Mesodermal cell (in vitro differentiated cells): ENCODE measurements around the gene CHD6.

Source experiments
- H3K27ac ChIP-seq: 2 replicates; pipeline ENCODE4 v1.7.0; 2013; ENCODE audit warnings: mild to moderate bottlenecking, low read depth, low read length, moderate library complexity; ENCODE audit not compliant: severe bottlenecking
- H3K36me3 ChIP-seq: 2 replicates; pipeline ENCODE4 v1.7.1; 2013; ENCODE audit warnings: mild to moderate bottlenecking, low read length, moderate library complexity; ENCODE audit not compliant: control insufficient read depth, insufficient read depth
- H3K4me1 ChIP-seq: one replicate; pipeline ENCODE4 v1.7.1; 2013; ENCODE audit warnings: mild to moderate bottlenecking, low read length; ENCODE audit not compliant: insufficient read depth, control insufficient read depth, poor library complexity, severe bottlenecking
- H3K4me3 ChIP-seq: 2 replicates; pipeline ENCODE4 v1.7.0; 2013; ENCODE audit warnings: low read length, control low read depth, mild to moderate bottlenecking; ENCODE audit not compliant: insufficient read depth, poor library complexity, severe bottlenecking; ENCODE audit errors: extremely low read depth
- H3K9me3 ChIP-seq: 2 replicates; pipeline ENCODE4 v1.7.1; 2013; ENCODE audit warnings: mild to moderate bottlenecking, low read length, moderate library complexity; ENCODE audit not compliant: control insufficient read depth
- WGBS, 2 experiments: methylation state at CpG; one replicate each; pipeline ENCODE4 v1.1.5; 2013; ENCODE audit warnings: missing lambda C conversion rate in 2 of 2; ENCODE audit not compliant: insufficient coverage in 2 of 2; 5-methylcytosine and 5-hydroxymethylcytosine counted together

Gene CHD6

DNA sequence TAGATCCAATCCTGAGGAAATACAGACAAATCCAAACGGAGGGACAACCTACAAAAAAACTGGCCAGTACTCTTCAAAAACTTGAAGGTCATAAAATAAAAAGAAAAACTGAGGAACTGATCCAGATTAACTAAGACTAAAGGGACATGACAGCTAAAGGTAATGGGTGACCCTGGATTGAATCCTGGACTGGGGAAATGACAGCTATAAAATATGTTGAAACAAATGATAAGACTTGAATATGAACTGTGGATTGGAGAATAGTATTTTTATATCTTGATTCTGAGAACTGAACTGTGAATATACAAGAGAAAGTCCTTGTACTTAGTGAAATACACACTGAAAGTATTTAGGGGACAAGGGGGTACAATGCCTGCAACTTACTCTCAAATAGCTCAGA lies 154.6 kb downstream of the CHD6 start:
- H3K4me3 ChIP-seq: no peak overlapping the region
- no peak overlapping the region for H3K27ac ChIP-seq
- H3K9me3 ChIP-seq: peaks cover 18% of the 10 kb centered on the region
- peaks cover 82% of the 10 kb centered on the region for H3K36me3 ChIP-seq
- WGBS, 2 experiments: no CpG with 5 or more reads among the region's 1 CpG
- no peaks in the 10 kb centered on the region for H3K4me1 ChIP-seq

DNA sequence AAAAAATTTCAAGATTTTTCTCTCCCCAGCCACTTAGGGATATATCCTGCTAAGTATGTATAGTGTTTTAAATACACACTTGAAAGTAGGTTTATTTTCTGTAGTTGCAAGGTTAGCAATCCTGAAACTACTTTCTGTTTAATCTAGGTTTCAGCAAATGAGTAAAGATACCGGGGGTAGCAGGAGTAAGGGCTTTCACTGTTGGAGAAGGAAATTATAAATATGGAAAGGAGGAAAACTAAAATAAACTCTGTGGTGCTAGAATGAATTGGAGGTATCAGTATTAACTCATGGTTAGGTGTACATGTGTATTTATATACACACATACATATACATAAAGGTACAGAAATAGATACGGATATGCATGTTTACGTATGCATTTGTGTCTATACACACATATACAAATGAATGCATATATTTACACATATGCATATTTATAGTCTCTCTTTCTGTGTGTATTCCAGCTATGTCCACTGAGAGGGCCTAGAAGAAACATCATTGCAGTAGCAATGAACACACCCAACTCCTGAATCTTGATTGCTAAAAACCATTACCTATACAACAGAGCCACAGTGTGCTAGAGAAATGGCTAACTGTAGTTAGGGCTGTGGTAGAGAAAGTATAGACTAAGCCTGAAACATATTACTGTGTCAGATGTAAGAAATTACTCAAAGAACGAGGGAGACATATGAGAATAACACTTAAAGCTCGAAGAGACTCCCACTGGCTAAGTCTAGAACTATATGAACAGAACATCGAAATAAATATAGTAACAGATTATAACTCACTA lies 155.6 kb downstream of the CHD6 start:
- no peak overlapping the region for H3K27ac ChIP-seq
- WGBS, 2 experiments: no CpG with 5 or more reads among the region's 6 CpGs

DNA sequence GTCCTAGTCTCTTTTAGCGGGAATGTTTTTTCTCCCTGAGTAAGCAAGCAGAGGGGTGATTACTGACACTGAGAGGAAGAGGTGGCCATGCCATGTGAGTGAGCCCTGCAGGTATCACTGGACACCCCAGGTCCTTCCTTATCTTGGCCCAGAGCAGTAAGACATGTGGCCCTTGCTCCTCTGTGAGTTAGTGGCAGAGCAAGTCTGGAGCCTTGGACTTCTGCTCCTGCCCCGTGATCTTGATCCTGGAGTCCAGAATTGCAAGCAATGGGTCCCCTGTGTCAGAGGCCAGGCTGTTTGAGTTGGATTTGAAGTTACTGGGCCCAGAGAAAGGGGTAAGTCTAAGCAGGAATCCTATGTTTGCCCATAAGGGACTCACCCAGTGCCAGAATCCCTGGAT lies 159.4 kb downstream of the CHD6 start:
- H3K4me3 ChIP-seq: no peak overlapping the region
- peaks cover 18% of the 10 kb centered on the region for H3K9me3 ChIP-seq
- 80 to 100% methylated on average over 1 of the region's 2 CpGs for WGBS, 2 experiments
- peaks cover 80% of the 10 kb centered on the region for H3K36me3 ChIP-seq
- no peak overlapping the region for H3K27ac ChIP-seq
- H3K4me1 ChIP-seq: no peaks in the 10 kb centered on the region

More for the DNA sequence above, 155.6 kb downstream of the CHD6 start:
- H3K4me3 ChIP-seq: no peak overlapping the region
- peaks cover 78% of the 10 kb centered on the region for H3K36me3 ChIP-seq
- no peaks in the 10 kb centered on the region for H3K4me1 ChIP-seq
- peaks cover 18% of the 10 kb centered on the region for H3K9me3 ChIP-seq

- peaks cover 18% of the 10 kb centered on the region for H3K9me3 ChIP-seq
- 99 to 100% methylated on average over 13 to 16 of the region's 17 CpGs for WGBS, 2 experiments
- H3K4me3 ChIP-seq: no peak overlapping the region
- no peak overlapping the region for H3K27ac ChIP-seq
- H3K4me1 ChIP-seq: no peaks in the 10 kb centered on the region
- H3K36me3 ChIP-seq: peaks cover 81% of the 10 kb centered on the region
Observed at GRCh38 chr20:41457173-41457857, 160.9 kb downstream of the CHD6 start.

DNA sequence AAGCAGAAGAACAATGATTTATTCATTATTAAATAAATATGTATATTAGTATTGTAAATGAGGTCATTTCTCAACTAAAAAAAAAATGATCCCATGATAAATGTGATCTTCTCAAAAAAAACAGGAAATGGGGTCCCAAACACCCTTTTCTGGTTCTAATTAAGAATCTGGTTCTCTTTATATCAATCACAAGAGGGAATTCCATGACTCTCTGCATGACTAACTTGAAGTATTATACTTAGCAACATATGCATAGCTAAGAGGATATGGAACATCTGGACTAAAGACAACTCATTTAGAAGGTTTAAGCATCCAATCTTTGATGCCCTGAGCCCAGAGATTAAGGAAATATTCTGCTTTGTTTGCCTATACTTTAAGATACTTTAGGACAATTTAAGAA lies 161.8 kb downstream of the CHD6 start:
- Histone ChIP-seq H3K27ac (no peak overlapping the region), H3K4me1 (no peaks in the 10 kb centered on the region), H3K4me3 (no peak overlapping the region), H3K36me3 (peaks cover 83% of the 10 kb centered on the region), H3K9me3 (peaks cover 11% of the 10 kb centered on the region)

- H3K4me3 ChIP-seq: no peak overlapping the region
- H3K27ac ChIP-seq: no peak overlapping the region
- H3K4me1 ChIP-seq: no peaks in the 10 kb centered on the region
- peaks cover 86% of the 10 kb centered on the region for H3K36me3 ChIP-seq
- H3K9me3 ChIP-seq: no peaks in the 10 kb centered on the region
Observed at GRCh38 chr20:41454250-41454649, 163.9 kb downstream of the CHD6 start.

GRCh38 chr20:41453010-41453950 lies 164.9 kb downstream of the CHD6 start:
- Histone ChIP-seq H3K4me1 (no peaks in the 10 kb centered on the region), H3K4me3 (no peak overlapping the region), H3K9me3 (no peaks in the 10 kb centered on the region), H3K36me3 (peaks cover 84% of the 10 kb centered on the region), H3K27ac (no peak overlapping the region)
- 88 to 89% methylated on average over 10 to 11 of the region's 12 CpGs for WGBS, 2 experiments

DNA sequence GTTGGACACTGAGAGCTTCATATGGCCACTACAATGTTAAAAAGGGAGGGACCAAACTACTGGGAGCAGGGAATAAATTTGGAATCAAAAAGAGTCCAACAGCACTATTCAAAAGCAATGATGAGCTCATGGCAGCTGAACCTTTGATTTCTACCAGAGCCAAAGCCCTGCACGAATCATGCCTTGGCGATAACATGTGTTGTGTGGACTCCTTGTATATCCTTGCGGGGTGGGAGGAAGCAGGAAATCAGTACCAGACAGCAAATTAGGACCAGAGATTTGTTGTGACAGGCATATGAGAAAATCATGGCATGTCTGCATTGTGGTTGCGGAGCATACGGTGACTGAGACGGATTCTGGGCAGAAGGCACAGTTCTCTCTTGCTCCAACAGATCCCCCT lies 166.0 kb downstream of the CHD6 start:
- no peaks in the 10 kb centered on the region for H3K9me3 ChIP-seq
- 99 to 100% methylated on average over 5 to 6 of the region's 6 CpGs for WGBS, 2 experiments
- no peak overlapping the region for H3K4me3 ChIP-seq
- H3K36me3 ChIP-seq: peaks cover 87% of the 10 kb centered on the region
- no peaks in the 10 kb centered on the region for H3K4me1 ChIP-seq
- no peak overlapping the region for H3K27ac ChIP-seq

DNA sequence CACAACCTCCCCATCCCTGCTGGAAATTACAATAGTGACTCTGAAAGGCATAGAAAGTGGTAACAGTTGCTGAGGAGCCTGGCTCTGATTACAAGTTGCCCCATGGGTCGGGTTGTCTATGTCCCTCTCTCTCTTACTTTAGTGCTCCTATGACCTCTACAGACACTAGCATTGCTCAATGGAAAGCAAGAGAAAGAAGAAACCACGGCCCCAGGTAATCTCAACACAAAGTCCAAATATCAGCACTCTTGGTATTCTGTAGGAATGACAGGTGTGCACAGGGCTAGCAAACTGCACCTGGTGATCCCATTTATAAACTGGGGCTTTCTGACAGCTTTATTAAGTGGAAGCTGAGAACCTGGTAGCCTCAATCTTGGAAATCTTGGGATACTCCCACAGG lies 171.2 kb downstream of the CHD6 start:
- 100% methylated on average over 1 of the region's 2 CpGs; no CpG with 5 or more reads in 1 of the 2 experiments for WGBS, 2 experiments
- Histone ChIP-seq H3K4me3 (no peak overlapping the region), H3K36me3 (peaks cover 90% of the 10 kb centered on the region), H3K9me3 (no peaks in the 10 kb centered on the region), H3K4me1 (no peaks in the 10 kb centered on the region), H3K27ac (no peak overlapping the region)

GRCh38 chr20:41446456-41446855 lies 171.7 kb downstream of the CHD6 start:
- Histone ChIP-seq H3K9me3 (no peaks in the 10 kb centered on the region), H3K4me3 (no peak overlapping the region), H3K4me1 (no peaks in the 10 kb centered on the region), H3K27ac (no peak overlapping the region), H3K36me3 (peaks cover 90% of the 10 kb centered on the region)
- 100% methylated on average over 2 to 3 of the region's 4 CpGs for WGBS, 2 experiments
